ENCODE results near the gene MOV10. TPM values are rescaled to one million over a fixed set of nuclear protein-coding genes. Genes with fewer than 3 reads are reported as not detected.

The MOV10 gene
- polyA plus RNA-seq, 1 of the 3 experiments (the other 2 are of a cell fraction), result 87.4 TPM

- H3K79me2 ChIP-seq (ENCODE audit: insufficient read depth), result no peaks in the 10 kb centered on the region
- H3K9me2 ChIP-seq, result no peaks in the 10 kb centered on the region
- no peak for DNase-seq
- WGBS (ENCODE audit: low lambda C conversion rate), result 87% methylated on average over 5 of the region's 10 CpGs
- TF ChIP-seq JUND (IDR thresholded peaks at IDR 0.05) (no peak), FOXJ3 (CRISPR knock-in tag; IDR thresholded peaks at IDR 0.05) (no peak), ELF1 (IDR thresholded peaks at IDR 0.05) (no peak), POLR2AphosphoS5 (IDR thresholded peaks at IDR 0.05; ENCODE audit: low read depth, low read length) (no peak), TCF12 (IDR thresholded peaks at IDR 0.05) (no peak), FOXM1 (IDR thresholded peaks at IDR 0.05; ENCODE audit: low read depth) (no peak), MXI1 (IDR thresholded peaks at IDR 0.05; ENCODE audit: low read depth, low read length) (no peak)
- TF ChIP-seq, protein P1, sequence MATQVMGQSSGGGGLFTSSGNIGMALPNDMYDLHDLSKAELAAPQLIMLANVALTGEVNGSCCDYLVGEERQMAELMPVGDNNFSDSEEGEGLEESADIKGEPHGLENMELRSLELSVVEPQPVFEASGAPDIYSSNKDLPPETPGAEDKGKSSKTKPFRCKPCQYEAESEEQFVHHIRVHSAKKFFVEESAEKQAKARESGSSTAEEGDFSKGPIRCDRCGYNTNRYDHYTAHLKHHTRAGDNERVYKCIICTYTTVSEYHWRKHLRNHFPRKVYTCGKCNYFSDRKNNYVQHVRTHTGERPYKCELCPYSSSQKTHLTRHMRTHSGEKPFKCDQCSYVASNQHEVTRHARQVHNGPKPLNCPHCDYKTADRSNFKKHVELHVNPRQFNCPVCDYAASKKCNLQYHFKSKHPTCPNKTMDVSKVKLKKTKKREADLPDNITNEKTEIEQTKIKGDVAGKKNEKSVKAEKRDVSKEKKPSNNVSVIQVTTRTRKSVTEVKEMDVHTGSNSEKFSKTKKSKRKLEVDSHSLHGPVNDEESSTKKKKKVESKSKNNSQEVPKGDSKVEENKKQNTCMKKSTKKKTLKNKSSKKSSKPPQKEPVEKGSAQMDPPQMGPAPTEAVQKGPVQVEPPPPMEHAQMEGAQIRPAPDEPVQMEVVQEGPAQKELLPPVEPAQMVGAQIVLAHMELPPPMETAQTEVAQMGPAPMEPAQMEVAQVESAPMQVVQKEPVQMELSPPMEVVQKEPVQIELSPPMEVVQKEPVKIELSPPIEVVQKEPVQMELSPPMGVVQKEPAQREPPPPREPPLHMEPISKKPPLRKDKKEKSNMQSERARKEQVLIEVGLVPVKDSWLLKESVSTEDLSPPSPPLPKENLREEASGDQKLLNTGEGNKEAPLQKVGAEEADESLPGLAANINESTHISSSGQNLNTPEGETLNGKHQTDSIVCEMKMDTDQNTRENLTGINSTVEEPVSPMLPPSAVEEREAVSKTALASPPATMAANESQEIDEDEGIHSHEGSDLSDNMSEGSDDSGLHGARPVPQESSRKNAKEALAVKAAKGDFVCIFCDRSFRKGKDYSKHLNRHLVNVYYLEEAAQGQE (IDR thresholded peaks at IDR 0.05; ENCODE audit: low read depth, low read length), result no peak
- TF ChIP-seq, protein P2, sequence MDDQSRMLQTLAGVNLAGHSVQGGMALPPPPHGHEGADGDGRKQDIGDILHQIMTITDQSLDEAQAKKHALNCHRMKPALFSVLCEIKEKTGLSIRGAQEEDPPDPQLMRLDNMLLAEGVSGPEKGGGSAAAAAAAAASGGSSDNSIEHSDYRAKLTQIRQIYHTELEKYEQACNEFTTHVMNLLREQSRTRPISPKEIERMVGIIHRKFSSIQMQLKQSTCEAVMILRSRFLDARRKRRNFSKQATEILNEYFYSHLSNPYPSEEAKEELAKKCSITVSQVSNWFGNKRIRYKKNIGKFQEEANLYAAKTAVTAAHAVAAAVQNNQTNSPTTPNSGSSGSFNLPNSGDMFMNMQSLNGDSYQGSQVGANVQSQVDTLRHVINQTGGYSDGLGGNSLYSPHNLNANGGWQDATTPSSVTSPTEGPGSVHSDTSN (IDR thresholded peaks at IDR 0.05), result no peak
- TF ChIP-seq, protein P3, sequence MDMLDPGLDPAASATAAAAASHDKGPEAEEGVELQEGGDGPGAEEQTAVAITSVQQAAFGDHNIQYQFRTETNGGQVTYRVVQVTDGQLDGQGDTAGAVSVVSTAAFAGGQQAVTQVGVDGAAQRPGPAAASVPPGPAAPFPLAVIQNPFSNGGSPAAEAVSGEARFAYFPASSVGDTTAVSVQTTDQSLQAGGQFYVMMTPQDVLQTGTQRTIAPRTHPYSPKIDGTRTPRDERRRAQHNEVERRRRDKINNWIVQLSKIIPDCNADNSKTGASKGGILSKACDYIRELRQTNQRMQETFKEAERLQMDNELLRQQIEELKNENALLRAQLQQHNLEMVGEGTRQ (IDR thresholded peaks at IDR 0.05; ENCODE audit: borderline replicate concordance, low read depth, low read length), result no peak
- no peaks in the 10 kb centered on the region for H3K9me3 ChIP-seq
- H3K27ac ChIP-seq (ENCODE audit: low read depth in 2 of 2, low read length in 1 of 2), result no peak overlapping the region
- peaks cover under 1% of the 10 kb centered on the region for H3F3A ChIP-seq (replicated peaks; ENCODE audit: insufficient read depth)
- no peak overlapping the region for H3K4me3 ChIP-seq (ENCODE audit: low read depth in 2 of 2, low read length in 1 of 2)
- no peaks in the 10 kb centered on the region for H4K20me1 ChIP-seq (ENCODE audit: insufficient read depth)
- H3K27me3 ChIP-seq (ENCODE audit: insufficient read depth), result no peaks in the 10 kb centered on the region
- H3K36me3 ChIP-seq (replicated peaks in 1 of 2; ENCODE audit: control insufficient read depth in 1 of 2, insufficient read depth in 2 of 2, low read length in 1 of 2), result no peaks in the 10 kb centered on the region
- CTCF ChIA-PET, result interaction anchor here (1.3 to 11.8 kb wide), 7 partner anchors 8 to 351 kb away, joined by 3 to 754 read pairs (median 5); partner anchors contain the start of gene LRIG2
- no peak overlapping the region for H3K4me2 ChIP-seq
- H3K9ac ChIP-seq, result no peak overlapping the region
- POLR2A ChIA-PET, result interaction anchor here (0.6 to 0.7 kb wide), 2 partner anchors 24 to 343 kb away, joined by 3 to 6 read pairs; no protein-coding TSS in a partner anchor
- H2AFZ ChIP-seq (ENCODE audit: low read depth), result no peak overlapping the region
- H3K4me1 ChIP-seq (ENCODE audit: control insufficient read depth in 1 of 2, insufficient read depth in 2 of 2, low read depth in 1 of 2, low read length in 1 of 2), result peaks cover 0 to 5% of the 10 kb centered on the region in 2 experiments; a peak in 1 of 4 replicates
Observed at GRCh38 chr1:112721966-112722524, 47.6 kb downstream of the MOV10 start.
